WTC11 (cell line): Measurements from ENCODE around the gene TBX3. TPM values are rescaled to one million over a fixed set of nuclear protein-coding genes. Genes with fewer than 3 reads are reported as not detected.
"Not testable (repeated sequence)": the region's sequence is repeated elsewhere in the genome, so short reads cannot be mapped to it uniquely, and the experiment has no call there.

Source experiments
- ATAC-seq: fragments of 200-7000 bp; cut with Tn5 transposase; 2 replicates; pipeline ENCODE4 v1.10.0; 2021; ENCODE audit warnings: mild to moderate bottlenecking, moderate library complexity
- CTCF ChIA-PET: fragments of 300-600 bp; sonication (Branson Sonifier 250); formaldehyde crosslinking; loops from one replicate; lab custom pipeline; 2021; ENCODE audit warnings: antibody characterized with exemption; lab: Charles Lee
- POLR2A ChIA-PET: fragments of 350-600 bp; sonication (Branson Sonifier 250); formaldehyde crosslinking; loops from one replicate; lab custom pipeline; 2021; ENCODE audit warnings: antibody characterized with exemption; lab: Charles Lee
- DNase-seq: peaks from one replicate; pipeline ENCODE4 v3.0.0; 2021; ENCODE audit warnings: low spot score
- H3K27ac Mint-ChIP-seq: 2 replicates; pipeline ENCODE4 v1.8.0; 2021; ENCODE audit warnings: mixed read lengths
- H3K27me3 Mint-ChIP-seq: 2 replicates; pipeline ENCODE4 v1.8.0; 2021; ENCODE audit warnings: low read depth, mild to moderate bottlenecking, moderate library complexity, mixed read lengths
- H3K36me3 Mint-ChIP-seq: 2 replicates; pipeline ENCODE4 v1.8.0; 2021; ENCODE audit warnings: mixed read lengths
- H3K4me1 Mint-ChIP-seq: 2 replicates; pipeline ENCODE4 v1.8.0; 2022; ENCODE audit warnings: mixed read lengths
- H3K4me3 Mint-ChIP-seq: 2 replicates; pipeline ENCODE4 v1.8.0; 2021; ENCODE audit warnings: mild to moderate bottlenecking, moderate library complexity, mixed read lengths
- H3K9me3 Mint-ChIP-seq: 2 replicates; pipeline ENCODE4 v1.8.0; 2021; ENCODE audit warnings: mixed read lengths
- AR ChIP-seq: fragments of 250-450 bp; sonication (Bioruptor Pico); IDR thresholded peaks from 2 replicates; pipeline ENCODE4 v1.9.0; 2021; ENCODE audit warnings: mild to moderate bottlenecking
- ATF3 ChIP-seq: sonication (generic); formaldehyde crosslinking; conservative IDR thresholded peaks from 2 replicates; pipeline ENCODE4 v1.8.1; 2022; ENCODE audit warnings: mild to moderate bottlenecking, missing genetic modification reagents
- CBFB ChIP-seq: sonication (generic); formaldehyde crosslinking; IDR thresholded peaks from 2 replicates; pipeline ENCODE4 v1.8.1; 2022; ENCODE audit warnings: mild to moderate bottlenecking, low read depth, missing genetic modification reagents
- CREB1 ChIP-seq: sonication (generic); formaldehyde crosslinking; IDR thresholded peaks from 2 replicates; pipeline ENCODE4 v1.8.0; 2023; ENCODE audit warnings: mild to moderate bottlenecking, missing genetic modification reagents
- E2F1 ChIP-seq: sonication (generic); formaldehyde crosslinking; IDR thresholded peaks from 2 replicates; pipeline ENCODE4 v1.8.0; 2022; ENCODE audit warnings: mild to moderate bottlenecking, missing genetic modification reagents
- ELF4 ChIP-seq: sonication (generic); formaldehyde crosslinking; IDR thresholded peaks from 2 replicates; pipeline ENCODE4 v1.8.1; 2022; ENCODE audit warnings: low read depth, mild to moderate bottlenecking, moderate library complexity, missing genetic modification reagents
- ERG ChIP-seq: fragments of 250-450 bp; sonication (Bioruptor Pico); IDR thresholded peaks from 2 replicates; pipeline ENCODE4 v1.8.0; 2021; ENCODE audit warnings: mild to moderate bottlenecking
- ETV6 ChIP-seq: sonication (generic); formaldehyde crosslinking; IDR thresholded peaks from 2 replicates; pipeline ENCODE4 v1.8.1; 2022; ENCODE audit warnings: mild to moderate bottlenecking, missing genetic modification reagents
- FOXJ3 ChIP-seq: sonication (generic); formaldehyde crosslinking; IDR thresholded peaks from 2 replicates; pipeline ENCODE4 v1.9.0; 2021; ENCODE audit warnings: missing genetic modification reagents, mild to moderate bottlenecking, borderline replicate concordance
- HMGA2 ChIP-seq: fragments of 250-450 bp; sonication (Bioruptor Pico); IDR thresholded peaks from 2 replicates; pipeline ENCODE4 v1.4.0; 2021; ENCODE audit warnings: mild to moderate bottlenecking, moderate library complexity
- IRF1 ChIP-seq: sonication (generic); formaldehyde crosslinking; IDR thresholded peaks from 2 replicates; pipeline ENCODE4 v1.8.0; 2023; ENCODE audit warnings: missing genetic modification reagents
- IRF2 ChIP-seq: sonication (generic); formaldehyde crosslinking; IDR thresholded peaks from 2 replicates; pipeline ENCODE4 v1.8.0; 2022; ENCODE audit warnings: low read depth, missing genetic modification reagents, borderline replicate concordance
- NFE2L1 ChIP-seq: sonication (generic); formaldehyde crosslinking; IDR thresholded peaks from 2 replicates; pipeline ENCODE4 v1.8.1; 2023; ENCODE audit warnings: missing genetic modification reagents
- NR1H2 ChIP-seq: sonication (generic); formaldehyde crosslinking; IDR thresholded peaks from 2 replicates; pipeline ENCODE4 v1.9.0; 2021; ENCODE audit warnings: mild to moderate bottlenecking, moderate library complexity, missing genetic modification reagents
- PRRX2 ChIP-seq: fragments of 250-450 bp; sonication (Bioruptor Pico); IDR thresholded peaks from 2 replicates; pipeline ENCODE4 v1.8.0; 2021; ENCODE audit warnings: mild to moderate bottlenecking
- RELA ChIP-seq: sonication (generic); formaldehyde crosslinking; IDR thresholded peaks from 2 replicates; pipeline ENCODE4 v1.8.1; 2022; ENCODE audit warnings: missing genetic modification reagents, mild to moderate bottlenecking, borderline replicate concordance
- TEAD1 ChIP-seq: sonication (generic); formaldehyde crosslinking; IDR thresholded peaks from 2 replicates; pipeline ENCODE4 v1.8.0; 2022; ENCODE audit warnings: mild to moderate bottlenecking, missing genetic modification reagents
- USF1 ChIP-seq: sonication (generic); formaldehyde crosslinking; IDR thresholded peaks from 2 replicates; pipeline ENCODE4 v1.8.0; 2022; ENCODE audit warnings: mild to moderate bottlenecking, missing genetic modification reagents
- ZNF121 ChIP-seq: sonication (generic); formaldehyde crosslinking; IDR thresholded peaks from 2 replicates; pipeline ENCODE4 v1.8.0; 2023; ENCODE audit warnings: missing genetic modification reagents
- ZNF263 ChIP-seq: sonication (generic); formaldehyde crosslinking; IDR thresholded peaks from 2 replicates; pipeline ENCODE4 v1.8.1; 2022; ENCODE audit warnings: low read depth, mild to moderate bottlenecking, moderate library complexity, missing genetic modification reagents
- ZNF281 ChIP-seq: sonication (generic); formaldehyde crosslinking; IDR thresholded peaks from 2 replicates; pipeline ENCODE4 v1.8.0; 2023; ENCODE audit warnings: mild to moderate bottlenecking, missing genetic modification reagents
- ZNF317 ChIP-seq: sonication (generic); formaldehyde crosslinking; IDR thresholded peaks from 2 replicates; pipeline ENCODE4 v1.8.1; 2023; ENCODE audit warnings: low read depth, mild to moderate bottlenecking, moderate library complexity, missing genetic modification reagents, borderline replicate concordance
- ZNF396 ChIP-seq: fragments of 250-450 bp; sonication (Bioruptor Pico); IDR thresholded peaks from 2 replicates; pipeline ENCODE4 v1.8.0; 2021; ENCODE audit warnings: mild to moderate bottlenecking, moderate library complexity, borderline replicate concordance
- ZNF512 ChIP-seq: sonication (generic); formaldehyde crosslinking; IDR thresholded peaks from 2 replicates; pipeline ENCODE4 v1.8.1; 2022; ENCODE audit warnings: missing genetic modification reagents, borderline replicate concordance
- total RNA-seq: library from RNA; stranded (reverse); gene quantifications from 3 replicates; pipeline ENCODE4 v1.2.3, GENCODE V29; 2021

Gene TBX3
- total RNA-seq, 1 experiment from 2014 or later: 2.2 TPM

- no peak for TF ChIP-seq IRF1
- TF ChIP-seq HMGA2 (CRISPR knock-in tag): no peak
- no peak for TF ChIP-seq ELF4 (CRISPR knock-in tag)
- TF ChIP-seq FOXJ3: no peak
- no peak for TF ChIP-seq CBFB (CRISPR knock-in tag)
- TF ChIP-seq AR (CRISPR knock-in tag): no peak
- no peak for TF ChIP-seq IRF2 (CRISPR knock-in tag)
- no peak for TF ChIP-seq USF1 (CRISPR knock-in tag)
- TF ChIP-seq ZNF263: no peak
These were observed 45.8 kb upstream of the TBX3 start (continued) for GRCh38 chr12:114729731-114730130.

GRCh38 chr12:114726092-114726710, 42.2 kb upstream of the TBX3 start:
- POLR2A ChIA-PET: no interaction called here
- H3K27ac Mint-ChIP-seq: no peak overlapping the region
- DNase-seq (no peak), ATAC-seq (no peak)
- H3K4me3 Mint-ChIP-seq: no peak overlapping the region
- CTCF ChIA-PET: interaction anchor here (1.4 kb wide), 1 partner anchor 9 kb away, joined by 3 read pairs; no protein-coding TSS in a partner anchor
- H3K9me3 Mint-ChIP-seq: no peaks in the 10 kb centered on the region
- H3K36me3 Mint-ChIP-seq: no peaks in the 10 kb centered on the region
- H3K27me3 Mint-ChIP-seq: no peaks in the 10 kb centered on the region; the same call in 1 of the 2 replicates
- TF ChIP-seq HMGA2 (CRISPR knock-in tag) (no peak), ZNF396 (CRISPR knock-in tag) (no peak), ZNF512 (CRISPR knock-in tag) (no peak), FOXJ3 (no peak), PRRX2 (CRISPR knock-in tag) (no peak), ZNF317 (CRISPR knock-in tag) (no peak), NR1H2 (CRISPR knock-in tag) (no peak), RELA (CRISPR knock-in tag) (no peak), ERG (CRISPR knock-in tag) (no peak), ETV6 (CRISPR knock-in tag) (no peak), NFE2L1 (CRISPR knock-in tag) (no peak), ZNF281 (CRISPR knock-in tag) (no peak), CREB1 (no peak), ZNF121 (no peak), ATF3 (no peak), TEAD1 (CRISPR knock-in tag) (no peak), E2F1 (CRISPR knock-in tag) (no peak)
- H3K4me1 Mint-ChIP-seq: no peaks in the 10 kb centered on the region

- H3K9me3 Mint-ChIP-seq, H3K36me3 Mint-ChIP-seq, ATAC-seq, H3K27me3 Mint-ChIP-seq, H3K4me3 Mint-ChIP-seq, H3K27ac Mint-ChIP-seq, POLR2A ChIA-PET, CTCF ChIA-PET, H3K4me1 Mint-ChIP-seq, DNase-seq: not testable (repeated sequence)
These were observed 38.2 kb upstream of the TBX3 start for GRCh38 chr12:114722176-114722575.
